Neural cell (in vitro differentiated cells): Measurements from ENCODE around the gene PRKCZ. TPM values are rescaled to one million over a fixed set of nuclear protein-coding genes. Genes with fewer than 3 reads are reported as not detected.

Source experiments
- H2AFZ ChIP-seq: fragments of 200-600, 300-800 bp; sonication (generic), shearing (Covaris generic); 2 replicates; pipeline ENCODE4 v1.6.0; 2014; ENCODE audit warnings: low read depth, mild to moderate bottlenecking, antibody characterized with exemption, low read length, moderate library complexity
- H3F3A ChIP-seq: fragments of 200-600 bp; shearing (Covaris generic); 2 replicates; pipeline ENCODE4 v1.6.1; 2016; ENCODE audit warnings: mild to moderate bottlenecking, moderate library complexity, mixed read lengths, antibody characterized with exemption, low read length; ENCODE audit not compliant: insufficient read depth, poor library complexity, severe bottlenecking
- H3K27ac ChIP-seq: fragments of 200-600, 300-800 bp; sonication (generic), shearing (Covaris generic); 2 replicates; pipeline ENCODE4 v1.5.1; 2014; ENCODE audit warnings: mild to moderate bottlenecking, low read length, moderate library complexity
- H3K27me3 ChIP-seq: fragments of 300-800, 200-600 bp; sonication (generic), shearing (Covaris generic); 2 replicates; pipeline ENCODE4 v1.6.0; 2014; ENCODE audit warnings: mild to moderate bottlenecking, low read depth, low read length, moderate library complexity; ENCODE audit not compliant: insufficient read depth
- H3K36me3 ChIP-seq: fragments of 300-800, 200-600 bp; sonication (generic), shearing (Covaris generic); 2 replicates; pipeline ENCODE4 v1.5.1; 2014; ENCODE audit warnings: mild to moderate bottlenecking, antibody characterized with exemption, low read length, moderate library complexity; ENCODE audit not compliant: insufficient read depth
- H3K4me2 ChIP-seq: fragments of 300-800, 200-600 bp; sonication (generic), shearing (Covaris generic); 2 replicates; pipeline ENCODE4 v1.6.0; 2014; ENCODE audit warnings: mild to moderate bottlenecking, low read length
- H3K4me3 ChIP-seq: fragments of 300-800, 200-600 bp; sonication (generic), shearing (Covaris generic); 2 replicates; pipeline ENCODE4 v1.5.1; 2014; ENCODE audit warnings: mild to moderate bottlenecking, low read length, moderate library complexity
- H3K79me2 ChIP-seq: fragments of 200-600 bp; shearing (Covaris generic); replicated peaks from 2 replicates; pipeline ENCODE4 v1.6.0; 2014; ENCODE audit warnings: mild to moderate bottlenecking, low read length, moderate library complexity; ENCODE audit not compliant: insufficient read depth
- H3K9ac ChIP-seq: fragments of 300-800, 200-600 bp; sonication (generic), shearing (Covaris generic); 2 replicates; pipeline ENCODE4 v1.6.1; 2016; ENCODE audit warnings: mild to moderate bottlenecking, low read length, mixed read lengths
- H3K9me2 ChIP-seq: fragments of 200-600 bp; shearing (Covaris generic); 2 replicates; pipeline ENCODE4 v1.6.1; 2016; ENCODE audit warnings: mild to moderate bottlenecking, low read length, mixed read lengths; ENCODE audit not compliant: insufficient read depth
- H3K9me3 ChIP-seq: fragments of 200-600, 300-800 bp; sonication (generic), shearing (Covaris generic); 2 replicates; pipeline ENCODE4 v1.6.1; 2016; ENCODE audit warnings: mild to moderate bottlenecking, mixed run types, low read length, moderate library complexity, mixed read lengths
- H4K20me1 ChIP-seq: fragments of 200-600 bp; shearing (Covaris generic); 2 replicates; pipeline ENCODE4 v1.6.1; 2016; ENCODE audit warnings: mild to moderate bottlenecking, mixed run types; ENCODE audit not compliant: insufficient read depth
- EZH2 ChIP-seq: fragments of 200-600, 300-800 bp; shearing (Covaris generic), sonication (generic); IDR thresholded peaks from 2 replicates; pipeline ENCODE4 v1.6.1; 2014; ENCODE audit warnings: antibody characterized with exemption, low read length, borderline replicate concordance, mild to moderate bottlenecking; ENCODE audit not compliant: insufficient read depth, poor library complexity, severe bottlenecking
- POLR2AphosphoS5 ChIP-seq: IDR thresholded peaks from 2 replicates; pipeline ENCODE4 v1.6.1; 2012
- RAD21 ChIP-seq: fragments of 450-650 bp; conservative IDR thresholded peaks from 2 replicates; pipeline ENCODE4 v1.6.1; 2014; ENCODE audit warnings: antibody characterized with exemption, mild to moderate bottlenecking, moderate library complexity
- SMC3 ChIP-seq: fragments of 450-650 bp; conservative IDR thresholded peaks from 2 replicates; pipeline ENCODE4 v1.6.1; 2014; ENCODE audit warnings: antibody characterized with exemption, mild to moderate bottlenecking, moderate library complexity; ENCODE audit not compliant: poor library complexity
- polyA plus RNA-seq: library from polyadenylated mRNA; depleted of rRNA; stranded (reverse); fragments of >200 nt; gene quantifications from 2 replicates; pipeline ENCODE4 v1.2.3, GENCODE V29; 2014
- TF ChIP-seq, protein P1 (sequence below): fragments of 450-650 bp; IDR thresholded peaks from 2 replicates; pipeline ENCODE4 v1.5.1; 2014; ENCODE audit warnings: antibody characterized with exemption, mild to moderate bottlenecking, moderate library complexity; ENCODE audit not compliant: poor library complexity, severe bottlenecking
- TF ChIP-seq, protein P2 (sequence below): IDR thresholded peaks from 2 replicates; pipeline ENCODE4 v1.6.1; 2012; ENCODE audit warnings: borderline replicate concordance

PRKCZ gene
- polyA plus RNA-seq, 1 donor from 2014 or later, result 54.9 TPM

DNA sequence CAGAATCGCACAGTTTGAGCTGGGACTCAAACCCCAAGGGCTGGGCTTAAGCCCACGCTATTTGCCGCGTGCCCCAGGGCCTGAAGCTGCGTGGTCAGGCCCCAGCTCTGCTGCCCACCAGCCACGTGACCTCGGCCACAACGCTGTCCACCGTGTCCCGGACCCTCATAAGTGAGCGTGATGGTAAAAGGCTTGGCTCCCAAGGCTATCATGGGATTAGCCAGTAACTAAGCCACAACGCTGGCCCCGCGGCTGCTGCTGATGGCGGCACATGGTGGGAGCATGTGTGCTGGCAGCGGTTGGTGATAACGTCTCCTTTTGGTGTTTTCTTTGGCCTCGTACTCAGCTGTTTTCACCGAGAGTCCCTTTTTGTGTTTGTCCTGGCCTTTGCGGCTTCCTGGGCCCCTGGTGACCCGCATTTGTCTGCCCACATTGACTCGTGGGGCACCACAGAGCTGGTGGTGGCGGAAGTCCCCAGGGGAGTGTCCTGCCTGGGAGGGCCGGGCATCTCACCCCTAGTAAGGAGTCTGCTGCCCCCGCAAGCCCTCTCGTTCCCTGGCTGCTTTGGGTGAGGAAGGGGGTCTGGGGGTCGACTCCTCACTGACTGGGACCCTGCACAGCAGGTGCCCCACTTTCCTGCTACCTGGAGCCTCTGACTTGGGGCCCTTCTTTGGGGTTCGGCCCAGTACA lies 29.3 kb downstream of the PRKCZ start:
- H3K36me3 ChIP-seq, result peaks cover 4% of the 10 kb centered on the region
- no peaks in the 10 kb centered on the region for H3K9me2 ChIP-seq
- peaks cover 11% of the 10 kb centered on the region for H3K9me3 ChIP-seq
- H3K4me2 ChIP-seq, result no peak overlapping the region
- no peaks in the 10 kb centered on the region for H3F3A ChIP-seq
- TF ChIP-seq, protein P1, sequence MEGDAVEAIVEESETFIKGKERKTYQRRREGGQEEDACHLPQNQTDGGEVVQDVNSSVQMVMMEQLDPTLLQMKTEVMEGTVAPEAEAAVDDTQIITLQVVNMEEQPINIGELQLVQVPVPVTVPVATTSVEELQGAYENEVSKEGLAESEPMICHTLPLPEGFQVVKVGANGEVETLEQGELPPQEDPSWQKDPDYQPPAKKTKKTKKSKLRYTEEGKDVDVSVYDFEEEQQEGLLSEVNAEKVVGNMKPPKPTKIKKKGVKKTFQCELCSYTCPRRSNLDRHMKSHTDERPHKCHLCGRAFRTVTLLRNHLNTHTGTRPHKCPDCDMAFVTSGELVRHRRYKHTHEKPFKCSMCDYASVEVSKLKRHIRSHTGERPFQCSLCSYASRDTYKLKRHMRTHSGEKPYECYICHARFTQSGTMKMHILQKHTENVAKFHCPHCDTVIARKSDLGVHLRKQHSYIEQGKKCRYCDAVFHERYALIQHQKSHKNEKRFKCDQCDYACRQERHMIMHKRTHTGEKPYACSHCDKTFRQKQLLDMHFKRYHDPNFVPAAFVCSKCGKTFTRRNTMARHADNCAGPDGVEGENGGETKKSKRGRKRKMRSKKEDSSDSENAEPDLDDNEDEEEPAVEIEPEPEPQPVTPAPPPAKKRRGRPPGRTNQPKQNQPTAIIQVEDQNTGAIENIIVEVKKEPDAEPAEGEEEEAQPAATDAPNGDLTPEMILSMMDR, result no peak
- TF ChIP-seq, protein P2, sequence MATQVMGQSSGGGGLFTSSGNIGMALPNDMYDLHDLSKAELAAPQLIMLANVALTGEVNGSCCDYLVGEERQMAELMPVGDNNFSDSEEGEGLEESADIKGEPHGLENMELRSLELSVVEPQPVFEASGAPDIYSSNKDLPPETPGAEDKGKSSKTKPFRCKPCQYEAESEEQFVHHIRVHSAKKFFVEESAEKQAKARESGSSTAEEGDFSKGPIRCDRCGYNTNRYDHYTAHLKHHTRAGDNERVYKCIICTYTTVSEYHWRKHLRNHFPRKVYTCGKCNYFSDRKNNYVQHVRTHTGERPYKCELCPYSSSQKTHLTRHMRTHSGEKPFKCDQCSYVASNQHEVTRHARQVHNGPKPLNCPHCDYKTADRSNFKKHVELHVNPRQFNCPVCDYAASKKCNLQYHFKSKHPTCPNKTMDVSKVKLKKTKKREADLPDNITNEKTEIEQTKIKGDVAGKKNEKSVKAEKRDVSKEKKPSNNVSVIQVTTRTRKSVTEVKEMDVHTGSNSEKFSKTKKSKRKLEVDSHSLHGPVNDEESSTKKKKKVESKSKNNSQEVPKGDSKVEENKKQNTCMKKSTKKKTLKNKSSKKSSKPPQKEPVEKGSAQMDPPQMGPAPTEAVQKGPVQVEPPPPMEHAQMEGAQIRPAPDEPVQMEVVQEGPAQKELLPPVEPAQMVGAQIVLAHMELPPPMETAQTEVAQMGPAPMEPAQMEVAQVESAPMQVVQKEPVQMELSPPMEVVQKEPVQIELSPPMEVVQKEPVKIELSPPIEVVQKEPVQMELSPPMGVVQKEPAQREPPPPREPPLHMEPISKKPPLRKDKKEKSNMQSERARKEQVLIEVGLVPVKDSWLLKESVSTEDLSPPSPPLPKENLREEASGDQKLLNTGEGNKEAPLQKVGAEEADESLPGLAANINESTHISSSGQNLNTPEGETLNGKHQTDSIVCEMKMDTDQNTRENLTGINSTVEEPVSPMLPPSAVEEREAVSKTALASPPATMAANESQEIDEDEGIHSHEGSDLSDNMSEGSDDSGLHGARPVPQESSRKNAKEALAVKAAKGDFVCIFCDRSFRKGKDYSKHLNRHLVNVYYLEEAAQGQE, result no peak
- TF ChIP-seq EZH2 (no peak), SMC3 (no peak), POLR2AphosphoS5 (no peak)
- H3K4me3 ChIP-seq, result no peak overlapping the region
- no peak overlapping the region for H2AFZ ChIP-seq
- H4K20me1 ChIP-seq, result no peaks in the 10 kb centered on the region
- no peak overlapping the region for H3K9ac ChIP-seq
- H3K27me3 ChIP-seq, result no peaks in the 10 kb centered on the region
- H3K79me2 ChIP-seq, result peaks cover 37% of the 10 kb centered on the region
- H3K27ac ChIP-seq, result no peak overlapping the region

DNA sequence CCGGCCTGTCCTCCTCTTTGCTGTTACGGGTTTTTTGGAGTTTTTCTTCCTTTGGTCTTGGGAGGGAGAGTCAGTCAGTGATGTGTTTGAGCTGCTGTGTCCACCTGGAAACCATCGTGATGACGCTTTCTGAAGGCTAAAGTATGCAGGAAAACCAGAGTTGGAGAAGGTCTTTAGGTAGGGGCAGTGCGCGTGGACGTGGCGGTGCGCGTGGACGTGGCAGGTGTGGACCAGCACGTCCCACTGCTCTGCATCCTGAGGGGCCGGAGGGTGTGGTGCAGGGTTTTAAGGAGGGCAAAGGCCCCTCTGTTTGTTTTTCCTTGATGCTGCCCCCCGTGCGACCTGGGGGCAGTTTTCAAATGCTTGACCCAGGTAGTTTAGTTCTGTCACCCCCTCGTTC lies 29.9 kb downstream of the PRKCZ start:
- Histone ChIP-seq H3K4me3 (no peak overlapping the region), H3K9me3 (peaks cover 11% of the 10 kb centered on the region), H3K9ac (no peak overlapping the region), H3K27ac (no peak overlapping the region), H3F3A (no peaks in the 10 kb centered on the region), H4K20me1 (no peaks in the 10 kb centered on the region), H3K9me2 (no peaks in the 10 kb centered on the region), H3K27me3 (no peaks in the 10 kb centered on the region), H3K36me3 (peaks cover 4% of the 10 kb centered on the region), H2AFZ (no peak overlapping the region), H3K79me2 (peaks cover 31% of the 10 kb centered on the region), H3K4me2 (no peak overlapping the region)
- TF ChIP-seq POLR2AphosphoS5 (no peak), RAD21 (no peak)
- TF ChIP-seq, protein P2, result no peak
